GM12891 (cell line): Measurements from ENCODE around the gene GAA.

Source experiments
- DNase-seq: peaks from one replicate; pipeline ENCODE4 v3.0.0; 2011; ENCODE audit warnings: low spot score; ENCODE audit not compliant: insufficient read length
- FAIRE-seq: peaks from 2 replicates; lab custom pipeline; 2011; peaks lifted over from hg19 to GRCh38; lab: Jason Lieb, UNC
- PAX5 ChIP-seq: IDR thresholded peaks from 2 replicates; pipeline ENCODE4 v1.6.1; 2011; ENCODE audit warnings: low read length, moderate library complexity, mild to moderate bottlenecking; ENCODE audit not compliant: insufficient read depth, severe bottlenecking
- POLR2A ChIP-seq: IDR thresholded peaks from 2 replicates; pipeline ENCODE4 v1.6.1; 2011; ENCODE audit warnings: low read depth, low read length, control low read depth
- POLR2AphosphoS5 ChIP-seq: IDR thresholded peaks from 2 replicates; pipeline ENCODE4 v1.6.1; 2011; ENCODE audit warnings: low read depth, low read length, control low read depth
- POU2F2 ChIP-seq: IDR thresholded peaks from 2 replicates; pipeline ENCODE4 v1.6.1; 2011; ENCODE audit warnings: low read depth, mild to moderate bottlenecking, control low read depth, low read length, moderate library complexity
- SPI1 ChIP-seq: IDR thresholded peaks from 2 replicates; pipeline ENCODE4 v1.6.1; 2011; ENCODE audit warnings: low read depth, low read length, control low read depth
- TAF1 ChIP-seq: IDR thresholded peaks from 2 replicates; pipeline ENCODE4 v1.6.1; 2011; ENCODE audit warnings: low read depth, low read length, control low read depth

Gene GAA

DNA sequence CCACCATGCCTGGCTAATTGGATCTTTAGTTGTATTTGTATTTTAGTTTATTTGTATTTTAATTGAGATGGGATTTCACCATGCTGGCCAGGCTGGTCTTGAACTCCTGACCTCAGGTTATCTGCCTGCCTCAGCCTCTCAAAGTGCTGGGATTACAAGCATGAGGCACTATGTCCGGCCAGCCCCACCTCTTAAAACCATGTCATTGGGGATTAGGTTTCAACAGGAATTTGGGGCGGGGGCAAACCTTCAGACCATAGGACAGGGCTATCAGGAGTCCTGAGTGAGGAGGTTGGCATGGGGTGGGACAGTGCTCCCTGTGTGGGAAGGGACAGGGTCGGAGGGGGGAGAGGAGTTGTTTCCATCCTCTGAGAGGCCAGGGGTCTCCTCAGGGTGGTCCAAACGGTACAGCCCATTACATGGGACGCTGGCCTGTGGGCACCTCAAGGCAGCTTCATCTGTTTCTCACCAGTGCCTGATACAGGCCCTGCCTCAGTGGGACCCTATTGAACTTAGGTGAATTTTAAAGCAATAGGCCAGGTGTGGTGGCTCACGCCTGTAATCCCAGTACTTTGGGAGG lies 21.6 kb downstream of the GAA start:
- no peak for FAIRE-seq
- DNase-seq, result no peak
- TF ChIP-seq POLR2AphosphoS5, result no peak
- TF ChIP-seq POLR2A, result no peak
- no peak for TF ChIP-seq TAF1
- no peak for TF ChIP-seq POU2F2
- no peak for TF ChIP-seq PAX5
- TF ChIP-seq SPI1, result no peak

- DNase-seq (no peak), FAIRE-seq (no peak)
- TF ChIP-seq POLR2A, result no peak
- no peak for TF ChIP-seq POLR2AphosphoS5
- TF ChIP-seq PAX5, result no peak
- TF ChIP-seq SPI1, result no peak
- TF ChIP-seq POU2F2, result no peak
- TF ChIP-seq TAF1, result no peak
Observed at GRCh38 chr17:80123791-80124190, 22.4 kb downstream of the GAA start.

DNA sequence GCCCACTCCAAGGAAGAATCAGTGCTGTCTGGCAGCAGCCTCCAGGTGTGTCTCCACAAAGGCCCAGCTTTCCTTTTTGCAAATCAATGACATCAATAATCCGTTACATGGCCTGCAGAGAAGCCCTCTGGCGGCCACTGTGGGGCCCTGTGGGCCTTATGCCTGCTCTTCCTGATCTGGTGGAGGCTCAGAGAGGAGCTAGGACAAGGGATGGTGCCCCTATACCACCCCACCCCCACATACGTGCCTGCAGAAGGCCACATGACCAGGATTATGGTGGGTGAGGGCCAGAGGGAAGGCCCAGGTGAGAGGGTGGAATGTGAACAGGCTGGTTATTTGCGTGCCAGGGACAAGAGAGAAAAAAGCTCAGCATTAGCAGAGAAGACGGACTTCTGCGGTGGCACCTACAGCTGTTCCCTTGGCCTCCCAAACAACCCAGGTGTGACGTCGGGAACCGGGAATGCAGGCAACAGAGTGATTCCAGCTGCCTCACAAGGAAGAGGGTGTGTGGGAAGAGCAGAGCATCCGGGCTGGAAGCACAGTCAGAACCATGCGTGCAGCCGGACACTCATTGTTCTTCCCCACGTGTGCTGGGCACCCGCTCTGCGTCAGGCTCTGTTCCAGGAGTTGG lies 23.1 kb downstream of the GAA start:
- DNase-seq (no peak), FAIRE-seq (no peak)
- TF ChIP-seq POLR2A, result no peak
- TF ChIP-seq POLR2AphosphoS5, result no peak
- no peak for TF ChIP-seq PAX5
- TF ChIP-seq SPI1, result no peak
- TF ChIP-seq TAF1, result no peak
- TF ChIP-seq POU2F2, result no peak

DNA sequence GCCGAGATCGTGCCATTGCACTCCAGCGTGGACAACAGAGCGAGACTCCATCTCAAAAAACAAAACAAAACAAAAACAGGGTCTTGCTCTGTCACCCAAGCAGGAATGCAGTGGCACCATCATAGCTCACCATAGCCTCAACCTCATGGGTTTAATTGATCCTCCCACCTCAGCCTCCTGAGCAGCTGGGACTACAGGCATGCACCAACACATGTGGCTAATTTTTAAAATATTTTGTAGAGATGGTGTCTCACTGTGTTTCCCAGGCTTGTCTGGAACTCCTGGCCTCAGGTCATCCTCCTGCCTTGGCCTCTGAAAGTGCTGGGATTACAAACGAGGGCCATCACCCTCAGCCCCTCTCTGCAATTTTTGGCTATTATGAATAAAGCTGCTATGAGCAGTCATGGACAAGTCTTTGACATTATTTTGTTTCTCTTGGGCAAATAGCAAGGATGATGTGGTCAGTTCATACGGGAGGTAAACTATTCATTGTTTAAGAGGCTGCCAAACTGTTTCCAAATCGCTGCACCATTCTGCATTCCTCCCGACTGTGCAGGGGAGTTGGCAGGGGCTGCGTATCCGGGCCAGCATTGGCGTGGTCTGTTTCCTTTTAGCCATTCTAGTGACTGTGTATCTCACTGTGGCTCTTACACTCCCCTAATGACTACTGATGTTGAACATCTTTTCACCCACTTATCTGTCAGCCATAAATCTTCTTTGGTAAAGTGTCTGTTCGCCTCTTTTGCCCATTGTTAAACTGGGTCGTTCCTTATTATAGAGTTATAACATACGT lies 24.5 kb downstream of the GAA start:
- DNase-seq, result no peak
- TF ChIP-seq POLR2A (no peak), TAF1 (no peak), PAX5 (no peak), POU2F2 (no peak), POLR2AphosphoS5 (no peak), SPI1 (no peak)

GRCh38 chr17:80126449-80126715 lies 25.0 kb downstream of the GAA start:
- no peak for FAIRE-seq
- TF ChIP-seq POLR2AphosphoS5 (no peak), TAF1 (no peak), POU2F2 (no peak), SPI1 (no peak), PAX5 (no peak), POLR2A (no peak)

More for the DNA sequence above, 24.5 kb downstream of the GAA start:
- no peak for FAIRE-seq

DNA sequence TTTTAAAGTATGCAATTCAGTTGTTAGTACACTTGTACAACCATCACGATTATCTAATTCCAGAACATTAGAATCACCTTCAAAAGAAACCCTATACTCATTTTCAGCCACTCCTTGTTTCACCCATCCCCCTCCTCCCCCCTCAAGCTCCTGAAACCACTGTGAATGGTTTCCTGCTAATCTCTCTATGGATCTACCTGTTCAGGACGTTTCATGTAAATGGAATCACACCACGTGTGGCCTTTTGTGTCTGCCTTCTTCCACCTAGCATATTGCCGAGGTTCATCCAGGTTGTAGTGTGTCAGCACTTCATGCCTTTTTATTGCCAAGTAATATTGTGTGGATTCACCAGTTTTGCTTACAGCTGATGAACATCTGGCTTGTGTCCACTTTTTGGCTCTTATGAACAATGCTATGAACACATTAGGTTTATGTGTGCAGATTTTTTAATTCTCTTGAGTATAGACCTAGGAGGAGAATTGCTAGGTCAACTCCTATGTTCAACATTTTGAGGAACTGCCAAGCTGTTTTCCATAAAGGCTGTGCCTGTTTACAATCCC lies 27.7 kb downstream of the GAA start:
- TF ChIP-seq SPI1 (no peak), POLR2AphosphoS5 (no peak), POU2F2 (no peak), TAF1 (no peak), POLR2A (no peak), PAX5 (no peak)
- FAIRE-seq, result no peak
- no peak for DNase-seq

More at GRCh38 chr17:80126449-80126715, 25.0 kb downstream of the GAA start:
- DNase-seq, result no peak

- TF ChIP-seq SPI1 (no peak), POU2F2 (no peak), POLR2AphosphoS5 (no peak), PAX5 (no peak), TAF1 (no peak), POLR2A (no peak)
- FAIRE-seq (no peak), DNase-seq (no peak)
Observed at GRCh38 chr17:80130992-80131391, 29.6 kb downstream of the GAA start.

- FAIRE-seq (no peak), DNase-seq (no peak)
- TF ChIP-seq POLR2A (no peak), POLR2AphosphoS5 (no peak), TAF1 (no peak), POU2F2 (no peak), SPI1 (no peak), PAX5 (no peak)
Observed at GRCh38 chr17:80132906-80133625, 31.7 kb downstream of the GAA start.

GRCh38 chr17:80133626-80133970 lies 32.2 kb downstream of the GAA start:
- FAIRE-seq (no peak), DNase-seq (no peak)
- no peak for TF ChIP-seq TAF1
- TF ChIP-seq SPI1, result no peak
- no peak for TF ChIP-seq PAX5
- no peak for TF ChIP-seq POLR2AphosphoS5
